ENCODE measurements around the gene ATG9B. TPM values are rescaled to one million over a fixed set of nuclear protein-coding genes. Genes with fewer than 3 reads are reported as not detected.

The ATG9B gene
- total and polyA plus RNA-seq, 9 of the 15 experiments (the other 6 are each of a cell fraction or from before 2014, with no cell fraction given) = 0.29 to 8.0 (median 2.1) TPM

DNA sequence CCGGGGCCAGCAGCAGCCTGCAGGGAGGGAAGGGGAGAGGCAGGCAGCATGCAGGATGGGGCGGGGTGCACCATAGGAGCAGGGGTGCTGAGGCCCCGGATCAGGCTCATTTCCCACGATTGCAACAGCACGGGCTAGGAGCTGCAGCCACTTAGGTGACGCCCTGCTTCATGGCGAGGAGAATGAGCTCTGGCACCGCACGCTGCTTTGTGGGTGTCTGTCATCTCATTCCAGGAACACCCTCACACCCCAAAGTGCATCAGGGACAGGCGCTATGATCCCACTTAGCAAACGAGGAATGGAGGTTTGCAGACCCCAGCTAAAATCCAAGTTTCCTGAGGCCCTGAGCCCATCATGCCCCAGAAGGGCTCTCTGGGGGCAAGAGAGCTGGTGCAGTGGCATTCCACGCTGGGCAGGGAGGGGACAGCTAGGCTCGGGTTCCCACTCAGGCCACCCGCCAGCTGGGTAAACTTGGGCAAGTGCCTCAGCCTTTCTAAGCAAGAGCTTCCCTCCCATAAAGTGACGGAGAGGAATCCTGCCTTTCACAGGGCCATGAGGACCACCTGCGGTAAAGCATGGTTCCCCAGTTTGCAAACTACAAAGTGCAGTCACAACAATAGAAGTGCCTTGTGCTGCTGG lies 55.4 kb downstream of the ATG9B start (continued):
- no peak for TF ChIP-seq ZNF184 (CRISPR knock-in tag; IDR thresholded peaks at IDR 0.05)
- TF ChIP-seq TOE1 (IDR thresholded peaks at IDR 0.05; ENCODE audit: borderline replicate concordance) = no peak
- no peak for TF ChIP-seq TOE1 (CRISPR knock-in tag; IDR thresholded peaks at IDR 0.05; ENCODE audit: borderline replicate concordance, low read depth)
- no peak for TF ChIP-seq SIRT6 (IDR thresholded peaks at IDR 0.05; ENCODE audit: low read depth, low read length)
- TF ChIP-seq, protein P1, sequence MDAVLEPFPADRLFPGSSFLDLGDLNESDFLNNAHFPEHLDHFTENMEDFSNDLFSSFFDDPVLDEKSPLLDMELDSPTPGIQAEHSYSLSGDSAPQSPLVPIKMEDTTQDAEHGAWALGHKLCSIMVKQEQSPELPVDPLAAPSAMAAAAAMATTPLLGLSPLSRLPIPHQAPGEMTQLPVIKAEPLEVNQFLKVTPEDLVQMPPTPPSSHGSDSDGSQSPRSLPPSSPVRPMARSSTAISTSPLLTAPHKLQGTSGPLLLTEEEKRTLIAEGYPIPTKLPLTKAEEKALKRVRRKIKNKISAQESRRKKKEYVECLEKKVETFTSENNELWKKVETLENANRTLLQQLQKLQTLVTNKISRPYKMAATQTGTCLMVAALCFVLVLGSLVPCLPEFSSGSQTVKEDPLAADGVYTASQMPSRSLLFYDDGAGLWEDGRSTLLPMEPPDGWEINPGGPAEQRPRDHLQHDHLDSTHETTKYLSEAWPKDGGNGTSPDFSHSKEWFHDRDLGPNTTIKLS (IDR thresholded peaks at IDR 0.05; ENCODE audit: borderline replicate concordance, low read depth) = no peak
- TF ChIP-seq, protein P2, sequence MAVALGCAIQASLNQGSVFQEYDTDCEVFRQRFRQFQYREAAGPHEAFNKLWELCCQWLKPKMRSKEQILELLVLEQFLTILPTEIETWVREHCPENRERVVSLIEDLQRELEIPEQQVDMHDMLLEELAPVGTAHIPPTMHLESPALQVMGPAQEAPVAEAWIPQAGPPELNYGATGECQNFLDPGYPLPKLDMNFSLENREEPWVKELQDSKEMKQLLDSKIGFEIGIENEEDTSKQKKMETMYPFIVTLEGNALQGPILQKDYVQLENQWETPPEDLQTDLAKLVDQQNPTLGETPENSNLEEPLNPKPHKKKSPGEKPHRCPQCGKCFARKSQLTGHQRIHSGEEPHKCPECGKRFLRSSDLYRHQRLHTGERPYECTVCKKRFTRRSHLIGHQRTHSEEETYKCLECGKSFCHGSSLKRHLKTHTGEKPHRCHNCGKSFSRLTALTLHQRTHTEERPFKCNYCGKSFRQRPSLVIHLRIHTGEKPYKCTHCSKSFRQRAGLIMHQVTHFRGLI (CRISPR knock-in tag; IDR thresholded peaks at IDR 0.05) = 0 out of 2 replicates have a peak, but pooled peaks have one; percentile 45
- no peak for TF ChIP-seq TAL1 (IDR thresholded peaks at IDR 0.05)
- peak; percentile 41 to 61; a peak in 3 of 4 replicates for TF ChIP-seq MAZ (CRISPR knock-in tag; conservative IDR thresholded peaks at IDR 0.05 in 1 of 2, IDR thresholded peaks at IDR 0.05 in 1 of 2)
- TF ChIP-seq EP400 (IDR thresholded peaks at IDR 0.05) = peak; percentile 60
- no peak for TF ChIP-seq RB1 (IDR thresholded peaks at IDR 0.05; ENCODE audit: low read depth)
- TF ChIP-seq ZNF408 (CRISPR knock-in tag; IDR thresholded peaks at IDR 0.05; ENCODE audit: low read depth) = no peak
- TF ChIP-seq ZFPM2 (CRISPR knock-in tag; IDR thresholded peaks at IDR 0.05) = 0 out of 2 replicates have a peak, but pooled peaks have one; percentile 14
- TF ChIP-seq NR2F6 (CRISPR knock-in tag; IDR thresholded peaks at IDR 0.05) = no peak
- TF ChIP-seq NR2C2 (CRISPR knock-in tag; IDR thresholded peaks at IDR 0.05) = no peak
- TF ChIP-seq NR2C2 (tag; IDR thresholded peaks at IDR 0.05) = peak; percentile 36; the same call in 1 of the 2 replicates
- TF ChIP-seq SRSF1 (IDR thresholded peaks at IDR 0.05; ENCODE audit: low read depth, low read length) = no peak
- no peak for TF ChIP-seq CREM (IDR thresholded peaks at IDR 0.05; ENCODE audit: low read depth)
- TF ChIP-seq RCOR1 (IDR thresholded peaks at IDR 0.05; ENCODE audit: borderline replicate concordance in 1 of 2, low read depth in 2 of 2, low read length in 2 of 2) = peak in 1 of 2 experiments; percentile 23; a peak in 1 of 4 replicates
- TF ChIP-seq DPF2 (IDR thresholded peaks at IDR 0.05) = no peak
- 0 out of 2 replicates have a peak, but pooled peaks have one; percentile 48 for TF ChIP-seq ZNF212 (CRISPR knock-in tag; IDR thresholded peaks at IDR 0.05)
- TF ChIP-seq HIVEP1 (CRISPR knock-in tag; IDR thresholded peaks at IDR 0.05) = 0 out of 2 replicates have a peak, but pooled peaks have one; percentile 21
- 0 out of 2 replicates have a peak, but pooled peaks have one; percentile 70 for TF ChIP-seq OTX1 (CRISPR knock-in tag; IDR thresholded peaks at IDR 0.05)
- peak; percentile 28; the same call in 1 of the 2 replicates for TF ChIP-seq ARID1B (IDR thresholded peaks at IDR 0.05)
- TF ChIP-seq TARDBP (IDR thresholded peaks at IDR 0.05) = no peak
- TF ChIP-seq, protein P3, sequence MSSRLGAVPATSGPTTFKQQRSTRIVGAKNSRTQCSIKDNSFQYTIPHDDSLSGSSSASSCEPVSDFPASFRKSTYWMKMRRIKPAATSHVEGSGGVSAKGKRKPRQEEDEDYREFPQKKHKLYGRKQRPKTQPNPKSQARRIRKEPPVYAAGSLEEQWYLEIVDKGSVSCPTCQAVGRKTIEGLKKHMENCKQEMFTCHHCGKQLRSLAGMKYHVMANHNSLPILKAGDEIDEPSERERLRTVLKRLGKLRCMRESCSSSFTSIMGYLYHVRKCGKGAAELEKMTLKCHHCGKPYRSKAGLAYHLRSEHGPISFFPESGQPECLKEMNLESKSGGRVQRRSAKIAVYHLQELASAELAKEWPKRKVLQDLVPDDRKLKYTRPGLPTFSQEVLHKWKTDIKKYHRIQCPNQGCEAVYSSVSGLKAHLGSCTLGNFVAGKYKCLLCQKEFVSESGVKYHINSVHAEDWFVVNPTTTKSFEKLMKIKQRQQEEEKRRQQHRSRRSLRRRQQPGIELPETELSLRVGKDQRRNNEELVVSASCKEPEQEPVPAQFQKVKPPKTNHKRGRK (tag; IDR thresholded peaks at IDR 0.05) = no peak
- 0 out of 2 replicates have a peak, but pooled peaks have one; percentile 44 for TF ChIP-seq ZNF76 (CRISPR knock-in tag; IDR thresholded peaks at IDR 0.05; ENCODE audit: borderline replicate concordance)
- no peak for TF ChIP-seq ZNF274 (IDR thresholded peaks at IDR 0.05; ENCODE audit: borderline replicate concordance, low read depth, low read length)
